ENCODE measurements around the gene TFEB. TPM values are rescaled to one million over a fixed set of nuclear protein-coding genes. Genes with fewer than 3 reads are reported as not detected.

The TFEB gene
- total RNA-seq, 2 donors from 2014 or later, result 16.9 to 21.7 TPM

- TF ChIP-seq CTCF (IDR thresholded peaks at IDR 0.05), result no peak
- Histone ChIP-seq H3K9me3 (no peaks in the 10 kb centered on the region), H3K27me3 (no peaks in the 10 kb centered on the region), H3K4me3 (no peak overlapping the region), H3K27ac (no peak overlapping the region), H3K9ac (ENCODE audit: low read depth in 2 of 2, low read length in 2 of 2) (peak overlapping the region in 1 of 2 donors; percentile 12), H3K36me3 (no peaks in the 10 kb centered on the region), H3K4me1 (peaks cover 7% of the 10 kb centered on the region)
- DNase-seq, result no peak
- intact Hi-C loops (cut with DNase I), result loop anchor here (5.0 kb wide), 1 partner anchor 41 kb away; the partner anchor contains the start of gene FRS3
Measured at GRCh38 chr6:41736186-41736733, 852 bp upstream of the TFEB start.

- peak overlapping the region; percentile 73 to 84 for H3K9ac ChIP-seq (ENCODE audit: low read depth in 2 of 2, low read length in 2 of 2)
Measured at GRCh38 chr6:41734666-41735426, 562 bp downstream of the TFEB start.

GRCh38 chr6:41733707-41734665 lies 1.4 kb downstream of the TFEB start:
- peak overlapping the region; percentile 95 for H3K27ac ChIP-seq
- no peaks in the 10 kb centered on the region for H3K36me3 ChIP-seq
- no peaks in the 10 kb centered on the region for H3K27me3 ChIP-seq
- TF ChIP-seq CTCF (IDR thresholded peaks at IDR 0.05), result no peak
- peak overlapping the region; percentile 73 to 84 for H3K9ac ChIP-seq (ENCODE audit: low read depth in 2 of 2, low read length in 2 of 2)
- H3K4me3 ChIP-seq, result peak overlapping the region; percentile 80
- no peaks in the 10 kb centered on the region for H3K9me3 ChIP-seq
- peaks cover 7% of the 10 kb centered on the region for H3K4me1 ChIP-seq
- intact Hi-C loops (cut with DNase I), result no loop called here
- DNase-seq, result peak; percentile 74

More at GRCh38 chr6:41734666-41735426, 562 bp downstream of the TFEB start:
- Histone ChIP-seq H3K36me3 (no peaks in the 10 kb centered on the region), H3K4me1 (peaks cover 7% of the 10 kb centered on the region), H3K27me3 (no peaks in the 10 kb centered on the region), H3K4me3 (peak overlapping the region; percentile 80), H3K27ac (peak overlapping the region; percentile 95), H3K9me3 (no peaks in the 10 kb centered on the region)
- DNase-seq, result peak; percentile 85
- intact Hi-C loops (cut with DNase I), result loop anchor here (5.0 kb wide), 1 partner anchor 42 kb away; the partner anchor contains the start of gene FRS3
- TF ChIP-seq CTCF (IDR thresholded peaks at IDR 0.05), result no peak

- intact Hi-C loops (cut with DNase I), result no loop called here
- peak overlapping the region; percentile 80 for H3K4me3 ChIP-seq
- H3K9ac ChIP-seq (ENCODE audit: low read depth in 2 of 2, low read length in 2 of 2), result peak overlapping the region; percentile 73 to 84
- peak overlapping the region; percentile 95 for H3K27ac ChIP-seq
- no peaks in the 10 kb centered on the region for H3K27me3 ChIP-seq
- H3K36me3 ChIP-seq, result no peaks in the 10 kb centered on the region
- DNase-seq, result no peak
- TF ChIP-seq CTCF (IDR thresholded peaks at IDR 0.05), result no peak
- peaks cover 7% of the 10 kb centered on the region for H3K4me1 ChIP-seq
- no peaks in the 10 kb centered on the region for H3K9me3 ChIP-seq
Measured at GRCh38 chr6:41733360-41733706, 2.1 kb downstream of the TFEB start.
